Activated naive CD4-positive, alpha-beta T cell treated with Interleukin-2 at 50 U/mL for 16 hours (primary cell): ENCODE results near the gene TMEM198.

Experiments used
- DNase-seq: peaks from one replicate; pipeline ENCODE4 v3.0.0-alpha.2; 2020

Gene TMEM198, protein sequence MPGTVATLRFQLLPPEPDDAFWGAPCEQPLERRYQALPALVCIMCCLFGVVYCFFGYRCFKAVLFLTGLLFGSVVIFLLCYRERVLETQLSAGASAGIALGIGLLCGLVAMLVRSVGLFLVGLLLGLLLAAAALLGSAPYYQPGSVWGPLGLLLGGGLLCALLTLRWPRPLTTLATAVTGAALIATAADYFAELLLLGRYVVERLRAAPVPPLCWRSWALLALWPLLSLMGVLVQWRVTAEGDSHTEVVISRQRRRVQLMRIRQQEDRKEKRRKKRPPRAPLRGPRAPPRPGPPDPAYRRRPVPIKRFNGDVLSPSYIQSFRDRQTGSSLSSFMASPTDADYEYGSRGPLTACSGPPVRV

DNA sequence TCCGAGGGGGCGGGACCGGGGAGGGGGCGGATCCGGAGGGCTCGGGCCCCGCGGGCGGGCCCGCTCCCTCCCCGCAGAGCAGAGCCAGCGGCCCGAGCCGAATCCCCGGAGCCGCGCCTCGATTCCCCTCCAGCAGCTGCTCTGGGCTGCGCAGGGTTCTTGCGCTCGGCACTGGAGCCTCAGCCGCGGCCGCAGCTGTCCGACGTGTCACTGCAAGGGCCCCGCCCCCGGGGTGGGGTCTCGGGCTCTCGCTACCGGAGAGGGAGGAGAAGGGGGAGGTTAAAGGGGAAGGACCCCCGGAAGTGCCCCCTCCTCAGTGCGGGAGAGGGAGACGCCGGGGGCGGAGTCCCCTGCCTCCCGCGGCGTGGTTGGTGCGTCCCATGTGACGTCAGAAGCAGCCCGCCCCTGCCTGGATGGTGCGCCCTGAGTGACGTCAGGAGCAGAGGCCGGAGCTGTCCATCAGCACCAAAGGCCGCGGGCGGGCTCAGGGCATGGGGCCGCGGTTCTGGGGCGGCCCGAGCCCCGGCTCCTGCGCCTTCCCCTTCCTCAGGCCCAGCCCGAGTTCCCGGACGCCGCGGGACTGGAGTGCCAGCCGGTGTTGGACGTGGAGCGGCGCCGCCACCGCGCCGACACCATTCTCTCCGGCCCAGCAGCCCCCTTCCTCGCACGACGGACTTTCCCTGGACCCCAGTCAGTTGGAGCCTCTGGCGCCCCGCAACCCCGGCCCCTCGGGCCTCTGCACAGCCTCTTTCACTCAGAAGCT lies at the start of gene TMEM198, which contains the start of gene CHPF:
Gene TMEM198, plus strand, starts transcription at position 433 of the 763 bp plus-strand sequence. CDS start 700 bp downstream, outside the sequence.
Gene CHPF, minus strand, starts transcription at position 214 of the 763 bp plus-strand sequence. CDS start 271 bp downstream, outside the sequence.
- DNase-seq, result peak; percentile 95

DNA sequence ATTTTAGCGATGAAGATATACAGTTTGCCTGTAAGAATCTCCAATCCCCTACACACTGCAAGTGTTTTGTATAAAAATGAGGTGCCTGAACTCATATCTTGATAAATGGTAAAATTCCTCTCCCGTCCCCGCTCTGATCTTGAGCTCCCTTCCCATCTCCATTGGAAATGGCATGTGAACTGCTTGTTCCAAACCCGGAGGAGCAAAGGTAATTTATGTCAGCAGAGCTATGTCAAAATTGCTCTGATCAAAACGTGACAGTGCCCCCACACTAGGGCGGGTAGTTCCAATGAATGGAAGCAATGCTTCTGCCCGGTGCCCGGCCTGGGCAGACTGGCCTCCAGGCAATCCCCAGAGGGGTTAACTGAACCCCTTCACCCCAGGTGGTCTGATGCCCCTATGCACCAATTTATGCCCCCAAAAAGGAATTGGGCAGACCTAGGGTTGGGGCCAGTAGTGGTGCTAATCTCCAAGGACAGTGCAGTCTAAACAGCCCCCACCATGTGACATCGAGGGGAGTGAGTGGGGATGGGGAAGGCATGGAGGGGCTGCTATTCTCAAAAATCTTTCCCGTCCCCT lies 48.8 kb upstream of the TMEM198 start:
- DNase-seq, result no peak

DNA sequence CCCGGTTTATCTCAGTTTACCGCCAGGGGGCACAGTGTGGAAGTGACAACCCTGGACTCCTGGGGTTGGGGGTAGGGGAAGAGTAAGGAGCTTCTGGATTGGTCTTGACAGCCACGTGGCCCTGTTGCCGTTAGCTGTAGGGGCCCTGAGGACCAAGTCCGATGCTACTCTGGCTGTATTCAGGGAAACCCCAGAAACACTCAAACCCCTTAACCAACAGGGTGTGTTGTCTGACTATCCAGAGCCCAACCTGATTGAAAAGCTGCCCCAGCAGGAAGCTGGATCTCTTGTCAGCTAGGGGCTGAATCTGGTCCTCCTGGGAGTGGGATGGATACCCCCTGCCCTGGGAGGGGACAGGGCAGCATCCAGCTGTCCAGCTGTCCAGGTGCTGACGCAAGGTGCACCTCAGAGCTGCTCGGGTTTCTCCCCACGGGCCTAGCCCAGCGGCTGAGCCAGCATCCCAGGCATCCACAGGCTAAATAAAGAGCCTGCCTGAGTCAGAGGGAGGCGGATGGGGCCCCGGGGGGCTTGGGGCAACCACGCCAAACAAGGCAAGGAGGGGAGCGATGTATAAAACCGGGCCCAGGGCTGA lies 48.2 kb upstream of the TMEM198 start:
- DNase-seq, result peak; percentile 59

DNA sequence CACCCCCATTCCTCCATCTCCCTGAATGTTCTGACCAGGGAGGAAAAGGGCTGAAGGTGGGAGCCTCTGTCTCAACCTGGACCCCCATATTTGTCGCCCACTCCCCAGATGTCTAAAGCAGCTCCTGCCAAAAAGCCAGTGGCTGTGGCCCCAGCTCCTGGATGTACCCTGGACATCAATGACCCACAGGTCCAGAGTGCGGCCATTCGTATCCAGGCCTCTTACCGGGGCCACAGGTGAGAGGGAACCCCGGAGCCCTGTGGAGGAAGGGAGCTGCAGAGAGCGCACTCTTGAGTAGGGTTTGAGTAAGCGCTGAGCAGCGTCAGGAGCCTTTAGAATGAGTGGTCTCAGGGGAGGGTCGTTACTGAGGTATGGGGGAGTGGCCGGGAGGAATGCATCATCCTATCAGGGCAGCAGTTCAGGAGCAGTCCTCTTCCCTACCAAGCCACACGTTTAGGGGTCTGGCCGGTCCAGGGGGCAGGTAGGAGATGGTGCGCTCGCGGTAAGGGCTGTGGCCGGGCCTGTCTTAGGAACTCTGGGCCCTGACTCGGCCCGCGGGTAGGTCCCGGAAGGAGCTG lies 47.5 kb upstream of the TMEM198 start:
- no peak for DNase-seq

- no peak for DNase-seq
Observed at GRCh38 chr2:219496825-219497494, 46.9 kb upstream of the TMEM198 start.

- DNase-seq, result peak; percentile 38
Observed at GRCh38 chr2:219497495-219498279, 46.1 kb upstream of the TMEM198 start.

DNA sequence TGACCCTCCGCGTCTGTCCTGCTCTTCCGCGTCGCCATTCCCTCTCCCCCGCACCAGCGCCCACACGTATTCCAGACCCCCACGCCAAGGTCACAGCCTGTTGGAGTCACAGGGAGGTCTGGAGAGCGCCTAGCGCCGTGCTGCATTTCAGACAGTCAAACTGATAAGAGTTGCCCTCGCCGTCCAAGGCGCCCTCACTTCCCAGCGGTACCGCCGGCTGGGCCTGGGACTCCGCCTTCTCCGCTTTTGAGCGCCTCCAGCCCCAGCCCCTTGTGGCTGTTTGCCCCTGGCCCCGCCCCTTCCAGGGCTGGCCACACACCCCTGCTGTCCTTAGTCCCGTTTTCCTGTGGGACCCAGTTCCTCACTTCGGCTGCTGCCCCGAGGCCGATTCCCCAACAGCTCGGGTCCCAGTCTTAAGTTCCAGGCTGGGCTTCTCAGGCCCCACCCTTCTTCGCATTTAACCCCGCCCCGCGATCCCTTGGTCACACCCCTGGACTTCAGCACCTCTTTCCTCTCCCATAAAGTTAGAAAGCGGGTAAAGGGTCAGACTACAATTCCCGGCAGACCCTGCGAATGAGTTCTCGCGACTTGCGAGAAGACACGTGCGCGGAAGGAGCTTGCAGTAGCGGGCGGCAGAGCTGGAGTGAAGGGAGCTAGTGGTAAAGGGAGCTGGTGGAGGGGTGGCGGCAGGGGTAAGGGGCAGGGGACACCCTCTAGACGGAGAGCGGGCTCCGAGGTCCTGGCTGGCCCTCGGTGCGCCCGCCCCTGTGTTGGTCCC lies 45.4 kb upstream of the TMEM198 start, which contains the start of gene GMPPA:
Gene GMPPA, plus strand, starts transcription at position 612 of the 778 bp plus-strand sequence. CDS start 1,085 bp downstream, outside the sequence.
- peak; percentile 94 for DNase-seq

- DNase-seq, result no peak
Observed at GRCh38 chr2:219499058-219499307, 44.8 kb upstream of the TMEM198 start.

DNA sequence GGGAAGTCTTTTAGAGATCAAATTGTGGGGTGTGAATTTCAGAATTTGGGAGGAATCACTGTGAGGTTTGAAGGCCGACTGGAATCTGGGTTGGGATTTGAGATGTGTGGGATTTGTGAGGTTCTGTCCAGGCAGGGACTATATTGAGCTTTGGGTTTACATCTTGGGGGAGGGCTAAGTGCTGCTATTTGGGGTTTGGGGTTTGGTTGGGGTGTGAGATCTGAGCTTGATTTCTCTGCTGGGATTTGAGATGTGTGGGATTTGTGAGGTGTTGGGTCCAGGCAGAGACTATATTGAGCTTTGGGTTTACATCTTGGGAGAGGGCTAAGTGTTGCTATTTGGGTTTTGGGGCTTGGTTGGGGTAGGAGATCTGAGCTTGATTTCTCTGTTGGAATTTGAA lies 44.3 kb upstream of the TMEM198 start:
- no peak for DNase-seq

DNA sequence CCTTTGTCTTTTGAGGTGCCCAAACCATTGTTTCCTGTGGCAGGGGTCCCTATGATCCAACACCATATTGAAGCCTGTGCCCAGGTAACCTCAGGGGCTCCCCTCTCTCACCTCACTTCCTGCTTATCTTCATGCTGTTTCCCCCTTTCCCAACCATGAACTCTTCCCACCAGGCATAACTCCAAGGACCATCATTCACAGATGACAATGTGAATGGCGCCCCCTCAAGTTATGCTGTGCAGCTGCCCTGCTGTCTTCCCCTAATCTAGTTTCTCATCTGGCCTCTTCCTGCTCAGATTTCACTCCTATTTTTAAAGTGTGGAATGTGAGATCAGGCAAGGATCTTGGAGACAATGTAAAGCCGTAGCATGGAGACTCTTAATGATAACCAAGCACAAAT lies 43.7 kb upstream of the TMEM198 start:
- DNase-seq, result no peak

DNA sequence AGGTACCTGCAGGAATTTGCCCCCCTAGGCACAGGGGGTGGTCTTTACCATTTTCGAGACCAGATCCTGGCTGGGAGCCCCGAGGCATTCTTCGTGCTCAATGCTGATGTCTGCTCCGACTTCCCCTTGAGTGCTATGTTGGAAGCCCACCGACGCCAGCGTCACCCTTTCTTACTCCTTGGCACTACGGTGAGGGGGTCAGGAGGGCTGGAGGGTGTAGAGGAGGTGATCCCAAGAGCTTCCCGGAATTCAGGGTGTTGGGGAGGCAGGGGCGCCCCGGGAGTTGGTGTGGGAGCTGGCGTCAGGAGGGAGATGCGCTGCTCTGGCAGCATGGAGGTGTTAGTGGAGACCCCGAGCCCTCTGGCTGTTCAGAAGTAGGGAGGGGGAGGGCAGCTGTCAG lies 42.0 kb upstream of the TMEM198 start:
- DNase-seq, result no peak

- DNase-seq, result no peak
Observed at GRCh38 chr2:219502618-219503017, 41.2 kb upstream of the TMEM198 start.

- DNase-seq, result no peak
Observed at GRCh38 chr2:219505585-219505984, 38.2 kb upstream of the TMEM198 start.

DNA sequence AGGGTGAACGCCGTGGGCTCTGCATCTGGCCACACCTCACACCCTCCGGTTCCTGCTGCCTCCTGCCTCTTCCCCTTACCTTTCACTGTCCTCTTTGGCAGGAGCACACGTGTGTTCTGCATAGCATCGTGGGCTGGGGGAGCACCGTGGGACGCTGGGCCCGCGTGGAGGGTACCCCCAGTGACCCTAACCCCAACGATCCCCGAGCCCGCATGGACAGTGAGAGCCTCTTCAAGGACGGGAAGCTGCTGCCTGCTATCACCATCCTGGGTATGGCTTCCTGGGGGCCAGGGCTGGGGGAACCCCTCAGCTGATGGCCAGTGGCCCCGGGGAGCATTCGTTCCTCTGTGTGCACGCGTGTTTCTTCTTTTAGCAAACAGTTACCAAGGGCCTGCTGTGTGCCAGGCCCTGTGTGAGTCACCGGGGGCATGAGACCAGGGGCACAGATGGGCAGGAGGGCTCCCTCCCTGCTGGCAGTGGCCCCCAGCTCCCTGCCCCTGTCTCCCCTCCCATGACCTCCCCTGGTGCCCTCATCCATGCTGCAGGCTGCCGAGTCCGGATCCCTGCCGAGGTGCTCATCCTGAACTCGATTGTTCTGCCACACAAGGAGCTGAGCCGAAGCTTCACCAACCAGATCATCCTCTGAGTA lies 37.6 kb upstream of the TMEM198 start:
- DNase-seq, result no peak

- DNase-seq, result no peak
Observed at GRCh38 chr2:219506802-219507526, 36.9 kb upstream of the TMEM198 start.

GRCh38 chr2:219507581-219508443 lies 36.0 kb upstream of the TMEM198 start:
- no peak for DNase-seq

GRCh38 chr2:219508444-219508734 lies 35.4 kb upstream of the TMEM198 start:
- DNase-seq, result no peak

- DNase-seq, result no peak
Observed at GRCh38 chr2:219508971-219509779, 34.7 kb upstream of the TMEM198 start.
